Caco-2 (cell line): Measurements from ENCODE around the gene RRAD. TPM values are rescaled to one million over a fixed set of nuclear protein-coding genes. Genes with fewer than 3 reads are reported as not detected.

Experiments used
- BruUV-seq: library from RNA; stranded (reverse); fragments of 400-500 nt; replicated peaks from 2 replicates; lab custom pipeline; 2021; lab: Mats Ljungman, UMichigan
- CTCF ChIA-PET: fragments of 300-600 bp; sonication (Branson Sonifier 250); formaldehyde crosslinking; loops from one replicate; lab custom pipeline; 2022; ENCODE audit warnings: antibody characterized with exemption; lab: Charles Lee
- POLR2A ChIA-PET: fragments of 300-600 bp; sonication (Branson Sonifier 250); formaldehyde crosslinking; loops from one replicate; lab custom pipeline; 2022; ENCODE audit warnings: antibody characterized with exemption; lab: Charles Lee
- DNase-seq, 2 experiments: peaks; one replicate each; pipeline versions ENCODE4 v3.0.0 to v3.0.0-alpha.2; 2020 to 2022
- H3K27me3 ChIP-seq: replicated peaks from 2 replicates; pipeline ENCODE4 v1.6.0; 2011; ENCODE audit warnings: low read length; ENCODE audit not compliant: control insufficient read depth, insufficient read depth
- H3K36me3 ChIP-seq: 2 replicates; pipeline ENCODE4 v1.5.1; 2011; ENCODE audit warnings: low read length; ENCODE audit not compliant: control insufficient read depth, insufficient read depth
- H3K4me1 ChIP-seq: fragments of 250-450 bp; sonication (Bioruptor Pico); 2 replicates; pipeline ENCODE4 v1.5.1; 2020; ENCODE audit warnings: mild to moderate bottlenecking
- H3K4me3 ChIP-seq: 2 replicates; pipeline ENCODE4 v1.5.1; 2011; ENCODE audit warnings: low read depth, mild to moderate bottlenecking, control low read depth, low read length
- H3K9me3 ChIP-seq: fragments of 250-450 bp; sonication (Bioruptor Pico); 2 replicates; pipeline ENCODE4 v1.5.1; 2020; ENCODE audit warnings: mild to moderate bottlenecking, moderate library complexity
- H3K27ac Mint-ChIP-seq: one replicate; pipeline ENCODE4 v1.8.0; 2022; ENCODE audit warnings: mixed read lengths; ENCODE audit not compliant: unreplicated experiment
- H3K27me3 Mint-ChIP-seq: one replicate; pipeline ENCODE4 v1.8.0; 2022; ENCODE audit warnings: mixed read lengths; ENCODE audit not compliant: insufficient read depth, unreplicated experiment
- H3K36me3 Mint-ChIP-seq: one replicate; pipeline ENCODE4 v1.8.0; 2022; ENCODE audit warnings: mild to moderate bottlenecking, mixed read lengths; ENCODE audit not compliant: insufficient read depth, unreplicated experiment
- H3K4me1 Mint-ChIP-seq: one replicate; pipeline ENCODE4 v1.8.0; 2022; ENCODE audit warnings: low read depth, mixed read lengths; ENCODE audit not compliant: unreplicated experiment
- H3K4me3 Mint-ChIP-seq: one replicate; pipeline ENCODE4 v1.8.0; 2022; ENCODE audit warnings: mild to moderate bottlenecking, moderate library complexity, mixed read lengths; ENCODE audit not compliant: unreplicated experiment
- H3K9me3 Mint-ChIP-seq: one replicate; pipeline ENCODE4 v1.8.0; 2022; ENCODE audit warnings: mixed read lengths; ENCODE audit not compliant: unreplicated experiment
- intact Hi-C: fragments of 100-400 bp; cut with micrococcal nuclease; formaldehyde crosslinking; loops from one replicate; pipeline ENCODE4 v1.10.0; 2022; ENCODE audit not compliant: unreplicated experiment
- total RNA-seq: library from RNA; stranded (reverse); gene quantifications from 2 replicates; pipeline ENCODE4 v1.2.3, GENCODE V29; 2022
- TF ChIP-seq, protein P1 (sequence below), 2 experiments: fragments of 200-600 bp in 1 of 2; IDR thresholded peaks; 1 replicate in 1 of 2; 2 replicates in 1 of 2; pipeline versions ENCODE4 v1.5.1 to v1.8.0; 2011 to 2022; ENCODE audit warnings: antibody characterized with exemption in 1 of 2, control low read depth in 1 of 2, inconsistent platforms in 1 of 2, low read depth in 1 of 2, low read length in 1 of 2, mild to moderate bottlenecking in 1 of 2, moderate library complexity in 1 of 2; ENCODE audit not compliant: insufficient read depth in 1 of 2, severe bottlenecking in 1 of 2, unreplicated experiment in 1 of 2

Gene RRAD
- total RNA-seq, 1 experiment from 2014 or later: 1.1 TPM

DNA sequence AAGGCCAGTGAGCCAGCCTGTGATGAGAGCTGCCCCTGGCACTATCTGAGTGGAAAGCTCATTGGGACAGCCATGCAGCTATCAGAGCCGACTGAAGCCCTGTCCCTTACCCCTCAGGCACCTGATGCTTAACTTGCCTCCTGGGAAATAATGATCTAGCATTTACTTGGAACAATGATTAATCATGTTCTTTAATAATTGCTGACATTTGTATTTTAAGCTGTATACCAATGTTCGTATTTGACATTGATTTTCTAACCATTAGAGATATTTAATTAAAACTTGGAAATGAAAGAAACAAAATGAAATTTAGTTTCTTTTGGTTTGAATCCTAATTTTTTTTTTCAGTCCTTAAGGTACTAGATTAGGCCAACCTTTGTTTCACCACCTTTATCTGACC, 34.5 kb downstream of the RRAD start:
- peaks cover 17% of the 10 kb centered on the region for H3K4me1 ChIP-seq
- no peaks in the 10 kb centered on the region; the same call in 1 of the 2 replicates for H3K36me3 ChIP-seq
- no peak overlapping the region for H3K4me3 Mint-ChIP-seq
- intact Hi-C loops: no loop called here
- no peaks in the 10 kb centered on the region for H3K27me3 Mint-ChIP-seq
- H3K4me1 Mint-ChIP-seq: peaks cover 15% of the 10 kb centered on the region
- H3K4me3 ChIP-seq: no peak overlapping the region
- no peaks in the 10 kb centered on the region for H3K9me3 ChIP-seq
- CTCF ChIA-PET: interaction anchor here (0.8 to 1.3 kb wide), 3 partner anchors 16 to 60 kb away, joined by 3 to 4 read pairs (median 3); partner anchors contain the start of gene NAE1
- POLR2A ChIA-PET: no interaction called here
- no peak for DNase-seq
- H3K27me3 ChIP-seq: no peaks in the 10 kb centered on the region
- no peaks in the 10 kb centered on the region for H3K9me3 Mint-ChIP-seq
- H3K36me3 Mint-ChIP-seq: peaks cover 46% of the 10 kb centered on the region
- H3K27ac Mint-ChIP-seq: no peak overlapping the region
- TF ChIP-seq, protein P1, sequence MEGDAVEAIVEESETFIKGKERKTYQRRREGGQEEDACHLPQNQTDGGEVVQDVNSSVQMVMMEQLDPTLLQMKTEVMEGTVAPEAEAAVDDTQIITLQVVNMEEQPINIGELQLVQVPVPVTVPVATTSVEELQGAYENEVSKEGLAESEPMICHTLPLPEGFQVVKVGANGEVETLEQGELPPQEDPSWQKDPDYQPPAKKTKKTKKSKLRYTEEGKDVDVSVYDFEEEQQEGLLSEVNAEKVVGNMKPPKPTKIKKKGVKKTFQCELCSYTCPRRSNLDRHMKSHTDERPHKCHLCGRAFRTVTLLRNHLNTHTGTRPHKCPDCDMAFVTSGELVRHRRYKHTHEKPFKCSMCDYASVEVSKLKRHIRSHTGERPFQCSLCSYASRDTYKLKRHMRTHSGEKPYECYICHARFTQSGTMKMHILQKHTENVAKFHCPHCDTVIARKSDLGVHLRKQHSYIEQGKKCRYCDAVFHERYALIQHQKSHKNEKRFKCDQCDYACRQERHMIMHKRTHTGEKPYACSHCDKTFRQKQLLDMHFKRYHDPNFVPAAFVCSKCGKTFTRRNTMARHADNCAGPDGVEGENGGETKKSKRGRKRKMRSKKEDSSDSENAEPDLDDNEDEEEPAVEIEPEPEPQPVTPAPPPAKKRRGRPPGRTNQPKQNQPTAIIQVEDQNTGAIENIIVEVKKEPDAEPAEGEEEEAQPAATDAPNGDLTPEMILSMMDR (IDR thresholded peaks at IDR 0.05; ENCODE audit: insufficient read depth in 1 of 2, low read depth in 1 of 2, low read length in 1 of 2, severe bottlenecking in 1 of 2, unreplicated experiment in 1 of 2): no peak
- BruUV-seq: no TSS peak

GRCh38 chr16:66889622-66890021, 35.7 kb downstream of the RRAD start:
- no peaks in the 10 kb centered on the region for H3K27me3 Mint-ChIP-seq
- no peak for DNase-seq
- H3K36me3 Mint-ChIP-seq: peaks cover 54% of the 10 kb centered on the region
- no peaks in the 10 kb centered on the region for H3K9me3 Mint-ChIP-seq
- TF ChIP-seq, protein P1 (IDR thresholded peaks at IDR 0.05; ENCODE audit: insufficient read depth in 1 of 2, low read depth in 1 of 2, low read length in 1 of 2, severe bottlenecking in 1 of 2, unreplicated experiment in 1 of 2): no peak
- H3K36me3 ChIP-seq: peaks cover 2% of the 10 kb centered on the region
- H3K4me1 Mint-ChIP-seq: peaks cover 18% of the 10 kb centered on the region
- ChIA-PET CTCF (interaction anchor here (1.3 kb wide), 1 partner anchor 18 kb away, joined by 4 read pairs; no protein-coding TSS in a partner anchor), POLR2A (no interaction called here)
- no peaks in the 10 kb centered on the region for H3K27me3 ChIP-seq
- intact Hi-C loops: no loop called here
- peaks cover 20% of the 10 kb centered on the region for H3K4me1 ChIP-seq
- H3K27ac Mint-ChIP-seq: no peak overlapping the region
- BruUV-seq: no TSS peak
- no peak overlapping the region for H3K4me3 Mint-ChIP-seq
- no peak overlapping the region for H3K4me3 ChIP-seq
- no peaks in the 10 kb centered on the region for H3K9me3 ChIP-seq

DNA sequence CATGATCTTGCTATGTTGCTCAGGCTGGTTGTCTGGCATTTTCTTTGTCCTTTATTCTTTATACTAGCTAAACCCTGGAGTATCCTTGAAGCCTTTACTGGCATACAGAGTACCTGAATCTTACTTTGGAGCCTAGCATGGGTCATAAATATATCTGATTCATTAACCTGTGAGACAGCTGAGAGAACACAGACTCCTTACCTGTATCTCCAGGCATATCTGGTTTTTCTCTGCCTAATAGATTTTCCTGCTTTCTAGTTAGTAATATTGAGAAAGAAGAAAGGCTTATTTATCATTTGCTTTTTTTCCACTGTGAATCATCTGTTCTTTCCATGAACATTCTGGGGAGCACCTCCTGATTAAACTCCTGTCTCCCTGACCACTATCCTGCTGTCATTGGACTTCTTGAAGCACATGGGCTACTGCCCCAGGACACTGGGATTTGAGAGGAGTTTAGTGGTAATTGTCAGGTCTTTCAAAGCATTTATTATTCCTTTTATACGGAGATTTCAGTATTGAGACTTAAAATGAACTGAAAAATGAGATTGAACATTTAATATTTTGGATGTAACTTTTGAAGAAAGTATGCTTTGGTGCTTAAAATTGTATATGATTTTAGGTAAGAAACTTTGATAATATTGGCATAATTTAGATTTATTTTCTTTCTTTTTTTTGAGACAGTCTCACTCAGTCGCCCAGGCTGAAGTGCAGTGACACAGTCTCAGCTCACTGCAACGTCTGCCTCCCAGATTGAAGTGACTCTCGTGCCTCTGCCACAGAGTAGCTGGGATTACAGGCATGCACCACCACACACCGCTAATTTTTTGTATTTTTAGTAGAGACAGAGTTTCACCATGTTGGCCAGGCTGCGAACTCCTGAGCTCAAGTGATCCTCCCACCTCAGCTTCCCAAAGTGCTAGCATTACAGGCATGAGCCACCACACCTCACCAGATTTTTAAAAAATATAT, 36.4 kb downstream of the RRAD start:
- TF ChIP-seq, protein P1 (IDR thresholded peaks at IDR 0.05; ENCODE audit: insufficient read depth in 1 of 2, low read depth in 1 of 2, low read length in 1 of 2, severe bottlenecking in 1 of 2, unreplicated experiment in 1 of 2): no peak
- intact Hi-C loops: no loop called here
- ChIA-PET CTCF (interaction anchor here (0.6 kb wide), 1 partner anchor 21 kb away, joined by 3 read pairs; no protein-coding TSS in a partner anchor), POLR2A (no interaction called here)
- no peak overlapping the region for H3K27ac Mint-ChIP-seq
- Histone ChIP-seq H3K4me1 (peaks cover 20% of the 10 kb centered on the region), H3K36me3 (peaks cover 5% of the 10 kb centered on the region), H3K4me3 (no peak overlapping the region), H3K9me3 (no peaks in the 10 kb centered on the region), H3K27me3 (no peaks in the 10 kb centered on the region)
- DNase-seq: no peak
- H3K4me3 Mint-ChIP-seq: no peak overlapping the region
- H3K4me1 Mint-ChIP-seq: peaks cover 18% of the 10 kb centered on the region
- H3K27me3 Mint-ChIP-seq: no peaks in the 10 kb centered on the region
- peaks cover 61% of the 10 kb centered on the region for H3K36me3 Mint-ChIP-seq
- BruUV-seq: no TSS peak
- H3K9me3 Mint-ChIP-seq: no peaks in the 10 kb centered on the region
